Measurements from ENCODE around the gene STK36. TPM values are rescaled to one million over a fixed set of nuclear protein-coding genes. Genes with fewer than 3 reads are reported as not detected.

The STK36 gene
- total RNA-seq, 1 donor from 2014 or later: 75.1 TPM

DNA sequence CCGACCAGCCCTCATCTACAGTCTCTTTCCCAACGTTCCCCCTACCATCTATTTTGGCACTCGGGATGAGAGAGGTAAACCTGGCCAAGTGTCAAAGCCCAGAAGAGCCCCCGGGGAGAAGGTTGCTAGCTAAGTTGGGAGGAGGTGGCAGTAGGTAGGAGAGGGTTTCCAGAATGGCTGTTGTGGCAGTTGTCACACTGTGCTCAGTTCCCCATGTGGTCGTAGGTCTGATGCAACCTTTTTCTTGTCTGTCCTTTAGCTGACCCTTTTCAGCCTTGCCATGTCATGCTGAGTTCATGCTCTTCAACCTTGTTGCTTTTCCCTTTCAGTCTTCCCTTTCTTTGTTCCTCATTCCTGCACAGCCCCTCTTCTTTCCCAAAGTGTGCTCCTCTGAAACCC is 73.3 kb downstream of the STK36 start:
- Mint-ChIP-seq H3K36me3 (ENCODE audit: low read depth, unreplicated experiment) (peaks cover 58% of the 10 kb centered on the region), H3K4me3 (ENCODE audit: unreplicated experiment) (no peak overlapping the region), H3K9me3 (ENCODE audit: unreplicated experiment) (no peaks in the 10 kb centered on the region), H3K27me3 (ENCODE audit: unreplicated experiment) (peaks cover 3% of the 10 kb centered on the region), H3K27ac (ENCODE audit: unreplicated experiment) (no peak overlapping the region), H3K4me1 (ENCODE audit: unreplicated experiment) (no peaks in the 10 kb centered on the region)
- no peak for DNase-seq (ENCODE audit: low spot score)
- TF ChIP-seq, protein P1, sequence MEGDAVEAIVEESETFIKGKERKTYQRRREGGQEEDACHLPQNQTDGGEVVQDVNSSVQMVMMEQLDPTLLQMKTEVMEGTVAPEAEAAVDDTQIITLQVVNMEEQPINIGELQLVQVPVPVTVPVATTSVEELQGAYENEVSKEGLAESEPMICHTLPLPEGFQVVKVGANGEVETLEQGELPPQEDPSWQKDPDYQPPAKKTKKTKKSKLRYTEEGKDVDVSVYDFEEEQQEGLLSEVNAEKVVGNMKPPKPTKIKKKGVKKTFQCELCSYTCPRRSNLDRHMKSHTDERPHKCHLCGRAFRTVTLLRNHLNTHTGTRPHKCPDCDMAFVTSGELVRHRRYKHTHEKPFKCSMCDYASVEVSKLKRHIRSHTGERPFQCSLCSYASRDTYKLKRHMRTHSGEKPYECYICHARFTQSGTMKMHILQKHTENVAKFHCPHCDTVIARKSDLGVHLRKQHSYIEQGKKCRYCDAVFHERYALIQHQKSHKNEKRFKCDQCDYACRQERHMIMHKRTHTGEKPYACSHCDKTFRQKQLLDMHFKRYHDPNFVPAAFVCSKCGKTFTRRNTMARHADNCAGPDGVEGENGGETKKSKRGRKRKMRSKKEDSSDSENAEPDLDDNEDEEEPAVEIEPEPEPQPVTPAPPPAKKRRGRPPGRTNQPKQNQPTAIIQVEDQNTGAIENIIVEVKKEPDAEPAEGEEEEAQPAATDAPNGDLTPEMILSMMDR (IDR thresholded peaks at IDR 0.05; ENCODE audit: unreplicated experiment): no peak

DNA sequence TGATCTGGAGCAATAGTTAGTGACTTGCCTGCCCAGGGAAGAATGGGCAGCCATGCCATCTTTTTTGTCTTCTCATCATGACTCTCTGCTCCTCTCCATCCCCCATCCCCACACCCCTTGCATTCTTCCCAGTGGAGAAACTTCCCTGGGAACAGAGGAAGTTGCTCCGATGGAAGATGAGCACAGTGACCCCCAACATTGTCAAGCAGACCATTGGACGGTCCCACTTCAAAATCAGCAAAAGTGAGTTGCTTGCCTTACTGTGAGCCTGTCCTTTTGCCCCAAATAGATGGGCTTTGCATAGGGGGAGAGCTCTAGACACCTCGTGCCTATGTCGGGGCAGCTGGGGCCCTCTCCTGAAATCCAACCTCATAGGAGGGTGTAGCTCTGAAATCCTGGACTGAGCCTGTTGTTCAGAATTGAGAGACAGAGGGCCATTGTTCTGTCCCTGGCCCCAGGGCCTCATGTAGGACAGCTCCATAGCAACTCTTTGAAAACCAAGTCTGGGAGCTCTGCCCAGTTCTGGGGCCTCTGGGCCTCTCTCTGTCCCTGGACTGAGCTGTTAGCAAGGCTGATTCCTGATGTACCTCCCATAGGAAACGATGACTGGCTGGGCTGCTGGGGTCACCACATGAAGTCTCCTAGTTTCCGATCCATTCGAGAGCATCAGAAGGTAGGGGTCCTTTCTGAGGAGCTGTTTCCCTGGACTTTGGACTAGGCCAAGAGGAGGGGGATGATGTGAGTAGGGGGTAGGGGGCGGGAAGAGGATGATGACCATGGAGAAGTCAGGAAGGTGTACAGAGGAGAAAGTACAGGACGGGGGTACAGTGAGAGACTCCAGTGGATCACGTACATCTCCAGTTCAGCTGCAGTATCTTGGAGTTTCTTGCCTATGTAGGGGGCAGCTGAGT is 73.9 kb downstream of the STK36 start:
- no peak overlapping the region for H3K27ac Mint-ChIP-seq (ENCODE audit: unreplicated experiment)
- no peaks in the 10 kb centered on the region for H3K4me1 Mint-ChIP-seq (ENCODE audit: unreplicated experiment)
- H3K27me3 Mint-ChIP-seq (ENCODE audit: unreplicated experiment): peaks cover 3% of the 10 kb centered on the region
- TF ChIP-seq, protein P1 (IDR thresholded peaks at IDR 0.05; ENCODE audit: unreplicated experiment): no peak
- H3K4me3 Mint-ChIP-seq (ENCODE audit: unreplicated experiment): no peak overlapping the region
- no peaks in the 10 kb centered on the region for H3K9me3 Mint-ChIP-seq (ENCODE audit: unreplicated experiment)
- DNase-seq (ENCODE audit: low spot score): no peak
- H3K36me3 Mint-ChIP-seq (ENCODE audit: low read depth, unreplicated experiment): peaks cover 60% of the 10 kb centered on the region

DNA sequence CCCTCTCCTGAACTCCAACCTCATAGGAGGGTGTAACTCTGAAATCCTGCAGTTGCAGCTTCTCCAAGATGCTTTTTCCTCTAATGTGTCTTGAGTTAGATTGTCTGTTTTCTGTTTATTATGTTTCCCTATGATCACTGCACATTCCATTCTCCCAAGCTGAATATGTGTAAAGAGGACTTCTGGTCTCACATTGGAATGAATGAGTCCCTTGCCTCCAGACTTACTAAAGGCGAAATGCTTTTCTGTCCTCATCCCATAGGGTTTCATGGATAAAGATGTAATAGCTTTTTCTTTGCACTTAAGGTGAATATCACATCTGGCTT is 74.5 kb downstream of the STK36 start:
- Mint-ChIP-seq H3K27ac (ENCODE audit: unreplicated experiment) (no peak overlapping the region), H3K4me3 (ENCODE audit: unreplicated experiment) (no peak overlapping the region), H3K9me3 (ENCODE audit: unreplicated experiment) (no peaks in the 10 kb centered on the region), H3K36me3 (ENCODE audit: low read depth, unreplicated experiment) (peaks cover 62% of the 10 kb centered on the region), H3K27me3 (ENCODE audit: unreplicated experiment) (peaks cover 3% of the 10 kb centered on the region), H3K4me1 (ENCODE audit: unreplicated experiment) (no peaks in the 10 kb centered on the region)
- no peak for DNase-seq (ENCODE audit: low spot score)
- TF ChIP-seq, protein P1 (IDR thresholded peaks at IDR 0.05; ENCODE audit: unreplicated experiment): no peak

DNA sequence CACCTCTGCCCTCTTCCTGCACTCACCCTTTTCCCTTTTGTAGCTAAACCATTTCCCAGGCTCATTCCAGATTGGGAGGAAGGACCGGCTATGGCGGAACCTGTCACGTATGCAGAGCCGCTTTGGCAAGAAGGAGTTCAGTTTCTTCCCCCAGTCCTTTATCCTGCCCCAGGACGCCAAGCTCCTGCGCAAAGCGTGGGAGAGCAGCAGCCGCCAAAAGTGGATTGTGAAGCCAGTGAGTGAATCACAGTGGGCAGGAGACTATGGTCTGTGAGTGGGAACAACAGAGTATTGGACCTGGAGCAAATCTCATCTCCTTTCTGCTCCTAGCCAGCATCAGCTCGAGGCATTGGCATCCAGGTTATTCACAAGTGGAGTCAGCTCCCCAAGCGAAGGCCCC is 75.1 kb downstream of the STK36 start:
- DNase-seq (ENCODE audit: low spot score): no peak

More for the DNA sequence above, 75.1 kb downstream of the STK36 start:
- Mint-ChIP-seq H3K36me3 (ENCODE audit: low read depth, unreplicated experiment) (peaks cover 63% of the 10 kb centered on the region), H3K9me3 (ENCODE audit: unreplicated experiment) (no peaks in the 10 kb centered on the region), H3K4me1 (ENCODE audit: unreplicated experiment) (no peaks in the 10 kb centered on the region), H3K4me3 (ENCODE audit: unreplicated experiment) (no peak overlapping the region), H3K27ac (ENCODE audit: unreplicated experiment) (no peak overlapping the region), H3K27me3 (ENCODE audit: unreplicated experiment) (peaks cover 3% of the 10 kb centered on the region)
- TF ChIP-seq, protein P1 (IDR thresholded peaks at IDR 0.05; ENCODE audit: unreplicated experiment): no peak
